GM21619 (cell line): ENCODE data around the gene FRMD3.
A peak's percentile ranks its signal among the peaks of the same experiment; 100 is the strongest.

Source experiments
- ATAC-seq: cut with Tn5 transposase; IDR thresholded peaks from one replicate; pipeline ENCODE4 v1.9.1; 2021; ENCODE audit not compliant: unreplicated experiment

FRMD3 gene

GRCh38 chr9:83287021-83287420 is 251.2 kb downstream of the FRMD3 start:
- no peak for ATAC-seq

GRCh38 chr9:83285445-83286225 is 252.6 kb downstream of the FRMD3 start:
- ATAC-seq: no peak

GRCh38 chr9:83284746-83285145 is 253.5 kb downstream of the FRMD3 start:
- no peak for ATAC-seq

- ATAC-seq: no peak
Observed at GRCh38 chr9:83283528-83283927, 254.7 kb downstream of the FRMD3 start.

- no peak for ATAC-seq
Observed at GRCh38 chr9:83281306-83282255, 256.6 kb downstream of the FRMD3 start.

- ATAC-seq: no peak
Observed at GRCh38 chr9:83280790-83281189, 257.4 kb downstream of the FRMD3 start.

GRCh38 chr9:83280268-83280667 is 257.9 kb downstream of the FRMD3 start:
- ATAC-seq: no peak

GRCh38 chr9:83274787-83275186 is 263.4 kb downstream of the FRMD3 start:
- no peak for ATAC-seq

GRCh38 chr9:83271665-83272071 is 266.5 kb downstream of the FRMD3 start:
- no peak for ATAC-seq

GRCh38 chr9:83270116-83270515 is 268.1 kb downstream of the FRMD3 start:
- ATAC-seq: no peak

GRCh38 chr9:83267741-83268140 is 270.5 kb downstream of the FRMD3 start:
- no peak for ATAC-seq

GRCh38 chr9:83266666-83267496 is 271.3 kb downstream of the FRMD3 start:
- ATAC-seq: no peak

- no peak for ATAC-seq
Observed at GRCh38 chr9:83266331-83266665, 271.9 kb downstream of the FRMD3 start.

- no peak for ATAC-seq
Observed at GRCh38 chr9:83264315-83264714, 273.9 kb downstream of the FRMD3 start.

- no peak for ATAC-seq
Observed at GRCh38 chr9:83259558-83259957, 278.6 kb downstream of the FRMD3 start.

GRCh38 chr9:83257937-83258891 is 280.0 kb downstream of the FRMD3 start:
- no peak for ATAC-seq

- peak; percentile 76 for ATAC-seq
Observed at GRCh38 chr9:83247732-83248131, 290.5 kb downstream of the FRMD3 start.

- ATAC-seq: no peak
Observed at GRCh38 chr9:83245979-83246659, 292.1 kb downstream of the FRMD3 start.

- no peak for ATAC-seq
Observed at GRCh38 chr9:83242066-83242465, 296.1 kb downstream of the FRMD3 start.

GRCh38 chr9:83240671-83241070 is 297.5 kb downstream of the FRMD3 start:
- no peak for ATAC-seq
